Panc1 (cell line): ENCODE measurements around the gene AGPAT1. TPM values are rescaled to one million over a fixed set of nuclear protein-coding genes. Genes with fewer than 3 reads are reported as not detected.

ENCODE experiments used
- ATAC-seq: fragments of 200-7000 bp; cut with Tn5 transposase; 2 replicates; pipeline ENCODE4 v1.9.1; 2020; ENCODE audit warnings: mild to moderate bottlenecking, moderate library complexity
- BruUV-seq: library from RNA; stranded (reverse); fragments of 400-500 nt; replicated peaks from 2 replicates; lab custom pipeline; 2021; lab: Mats Ljungman, UMichigan
- CTCF ChIA-PET: fragments of 300-600 bp; sonication (Branson Sonifier 250); formaldehyde crosslinking; loops from one replicate; lab custom pipeline; 2022; ENCODE audit warnings: antibody characterized with exemption; lab: Charles Lee
- POLR2A ChIA-PET: fragments of 300-600 bp; sonication (Branson Sonifier 250); formaldehyde crosslinking; loops from one replicate; lab custom pipeline; 2022; ENCODE audit warnings: antibody characterized with exemption; lab: Charles Lee
- DNase-seq: peaks from one replicate; pipeline ENCODE4 v3.0.0-alpha.2; 2010; ENCODE audit warnings: low read depth, low spot score
- H3K27ac ChIP-seq: 2 replicates; pipeline ENCODE4 v1.5.1; 2011; ENCODE audit warnings: mild to moderate bottlenecking, low read length, inconsistent platforms
- H3K27me3 ChIP-seq: fragments of 200-500 bp; sonication (Bioruptor generic); 2 replicates; pipeline ENCODE4 v1.6.0; 2014; ENCODE audit warnings: low read length, inconsistent platforms; ENCODE audit not compliant: control insufficient read depth, insufficient read depth
- H3K36me3 ChIP-seq: fragments of 200-500 bp; sonication (Bioruptor generic); 2 replicates; pipeline ENCODE4 v1.5.1; 2014; ENCODE audit warnings: inconsistent platforms, mild to moderate bottlenecking, low read length, moderate library complexity; ENCODE audit not compliant: control insufficient read depth, insufficient read depth
- H3K4me1 ChIP-seq: 2 replicates; pipeline ENCODE4 v1.5.1; 2011; ENCODE audit warnings: inconsistent platforms, mild to moderate bottlenecking, low read length, moderate library complexity; ENCODE audit not compliant: control insufficient read depth, insufficient read depth
- H3K4me3 ChIP-seq, 2 experiments: 2 replicates each; pipeline ENCODE4 v1.5.1; 2011 to 2012; ENCODE audit warnings: low read depth in 2 of 2, low read length in 2 of 2, mild to moderate bottlenecking in 2 of 2, inconsistent platforms in 1 of 2, moderate library complexity in 1 of 2
- H3K9me3 ChIP-seq: fragments of 200-500 bp; sonication (Bioruptor generic); 2 replicates; pipeline ENCODE4 v1.5.1; 2014; ENCODE audit warnings: low read depth, mild to moderate bottlenecking, inconsistent platforms, low read length, moderate library complexity; ENCODE audit not compliant: control insufficient read depth, insufficient read depth
- CTCF ChIP-seq: fragments of 450-650 bp; IDR thresholded peaks from 2 replicates; pipeline ENCODE4 v1.5.1; 2017; ENCODE audit warnings: mild to moderate bottlenecking
- POLR2AphosphoS5 ChIP-seq: IDR thresholded peaks from 2 replicates; pipeline ENCODE4 v1.6.1; 2012; ENCODE audit warnings: mild to moderate bottlenecking, low read depth, low read length, moderate library complexity
- REST ChIP-seq, 2 experiments: IDR thresholded peaks; 2 replicates each; pipeline ENCODE4 v1.6.1; 2011 to 2012; ENCODE audit warnings: low read depth in 2 of 2, control low read depth in 1 of 2, low read length in 1 of 2, mild to moderate bottlenecking in 1 of 2, moderate library complexity in 1 of 2; ENCODE audit not compliant: insufficient read depth in 1 of 2
- TCF7L2 ChIP-seq: IDR thresholded peaks from 2 replicates; pipeline ENCODE4 v1.6.1; 2011; ENCODE audit warnings: mild to moderate bottlenecking, low read depth, low read length, inconsistent platforms
- in situ Hi-C: cut with HindIII; loops from 2 replicates; pipeline ENCODE4 v1.10.0; 2016; ENCODE audit warnings: low sequenced_read_pairs, low pct_unique_long_range_greater_than_20kb
- intact Hi-C: fragments of 100-400 bp; cut with micrococcal nuclease; formaldehyde crosslinking; loops from one replicate; pipeline ENCODE4 v1.10.0; 2022; ENCODE audit not compliant: unreplicated experiment
- microRNA-seq: library from miRNA; unstranded; fragments of <30 nt; microRNA quantifications from one replicate; pipeline ENCODE4 v1.1.0, GENCODE V29; 2020; ENCODE audit not compliant: unreplicated experiment
- total RNA-seq: library from RNA; stranded (reverse); gene quantifications from one replicate; pipeline ENCODE4 v1.2.1, GENCODE V29; 2021; ENCODE audit not compliant: unreplicated experiment

Gene AGPAT1
- total RNA-seq, 1 experiment from 2014 or later = 88.4 TPM

- Histone ChIP-seq H3K4me1 (peaks cover 3% of the 10 kb centered on the region; the same call in 1 of the 2 replicates), H3K27me3 (no peaks in the 10 kb centered on the region), H3K36me3 (peaks cover 2% of the 10 kb centered on the region; the same call in 1 of the 2 replicates), H3K4me3 (no peak overlapping the region), H3K9me3 (no peaks in the 10 kb centered on the region), H3K27ac (no peak overlapping the region)
- ChIA-PET POLR2A (no interaction called here), CTCF (interaction anchor here (0.8 to 1.7 kb wide), 2 partner anchors 9 to 77 kb away, joined by 4 to 9 read pairs; partner anchors contain the start of gene ATF6B)
- in situ Hi-C loops (no loop called here), intact Hi-C loops (loop anchor here (2.0 to 10.0 kb wide), 2 partner anchors 34 to 76 kb away; partner anchors contain the start of genes GPSM3 and PBX2)
- no TSS peak for BruUV-seq
- peak; percentile 96 for ATAC-seq
- TF ChIP-seq REST (IDR thresholded peaks at IDR 0.05; ENCODE audit: insufficient read depth in 1 of 2, low read depth in 2 of 2, low read length in 1 of 2) = no peak
- TF ChIP-seq POLR2AphosphoS5 = 0 out of 2 replicates have a peak, but pooled peaks have one; percentile 30
- peak; percentile 95 for TF ChIP-seq CTCF
- TF ChIP-seq TCF7L2 = no peak
- peak; percentile 57 for DNase-seq
Observed at GRCh38 chr6:32118782-32119628, 56.9 kb downstream of the AGPAT1 start.

Small RNA genes lying within 50 kb of the gene (microRNA-seq; reads per million reads assigned to microRNA genes)
- gene MIR6721 (7.0 reads per million, percentile 21 among the genes with 10 or more reads in this experiment), gene MIR6833 (not detected)

Other genes starting within 250 kb of the AGPAT1 start
- 1.0 TPM for gene C2, start 248.4 kb downstream of the AGPAT1 start, total RNA-seq
- gene CFB, start 230.0 kb downstream of the AGPAT1 start, total RNA-seq = 5.6 TPM
- 94.9 TPM for gene NELFE, start 217.1 kb downstream of the AGPAT1 start, total RNA-seq
- gene SKIC2, start 216.9 kb downstream of the AGPAT1 start, total RNA-seq = 121 TPM
- 38.1 TPM for gene DXO, start 203.9 kb downstream of the AGPAT1 start, total RNA-seq
- gene C4A, start 194.0 kb downstream of the AGPAT1 start, total RNA-seq = 8.1 TPM
- gene C4B, start 161.3 kb downstream of the AGPAT1 start, total RNA-seq = 8.8 TPM
- 1.1 TPM for gene CYP21A2, start 137.7 kb downstream of the AGPAT1 start, total RNA-seq
- gene TNXB, start 66.7 kb downstream of the AGPAT1 start, total RNA-seq = 1.8 TPM
- gene ATF6B, start 47.8 kb downstream of the AGPAT1 start, total RNA-seq = 127 TPM
- 7.4 TPM for gene FKBPL, start 45.8 kb downstream of the AGPAT1 start, total RNA-seq
- gene PRRT1, start 24.1 kb downstream of the AGPAT1 start, total RNA-seq = 1.3 TPM
- gene PPT2, start 21.9 kb downstream of the AGPAT1 start, total RNA-seq = 20.1 TPM
- gene EGFL8, start 11.5 kb downstream of the AGPAT1 start, total RNA-seq = 11.1 TPM
- 82.3 TPM for gene RNF5, start 2.3 kb upstream of the AGPAT1 start, total RNA-seq
- gene AGER, start 8.2 kb upstream of the AGPAT1 start, total RNA-seq = 3.7 TPM
- 76.2 TPM for gene PBX2, start 14.1 kb upstream of the AGPAT1 start, total RNA-seq
- gene GPSM3, start 16.6 kb upstream of the AGPAT1 start, total RNA-seq = 2.0 TPM
- gene NOTCH4, start 48.0 kb upstream of the AGPAT1 start, total RNA-seq = 2.0 TPM
- gene TSBP1, start 195.8 kb upstream of the AGPAT1 start, total RNA-seq = not detected
- gene BTNL2, start 231.1 kb upstream of the AGPAT1 start, total RNA-seq = not detected